Ectodermal cell (in vitro differentiated cells): ENCODE results near the gene ZNF217.
"Not testable (repeated sequence)": the region's sequence is repeated elsewhere in the genome, so short reads cannot be mapped to it uniquely, and the experiment has no call there.

Source experiments
- H3K27ac ChIP-seq: 2 replicates; pipeline ENCODE4 v1.7.0; 2013; ENCODE audit warnings: mild to moderate bottlenecking, low read depth, low read length; ENCODE audit not compliant: insufficient read depth, poor library complexity, severe bottlenecking
- H3K27me3 ChIP-seq: 2 replicates; pipeline ENCODE4 v1.7.0; 2013; ENCODE audit warnings: mild to moderate bottlenecking, low read length; ENCODE audit not compliant: insufficient read depth, control insufficient read depth, poor library complexity, severe bottlenecking
- H3K36me3 ChIP-seq: one replicate; pipeline ENCODE4 v1.7.0; 2013; ENCODE audit warnings: low read length; ENCODE audit not compliant: control insufficient read depth, insufficient read depth
- H3K4me1 ChIP-seq: one replicate; pipeline ENCODE4 v1.7.0; 2013; ENCODE audit warnings: low read length; ENCODE audit not compliant: control insufficient read depth, insufficient read depth
- H3K4me3 ChIP-seq: 2 replicates; pipeline ENCODE4 v1.7.0; 2013; ENCODE audit warnings: low read depth, low read length, control low read depth; ENCODE audit not compliant: insufficient read depth
- H3K9me3 ChIP-seq: 2 replicates; pipeline ENCODE4 v1.7.0; 2013; ENCODE audit warnings: mild to moderate bottlenecking, low read length, moderate library complexity; ENCODE audit not compliant: control insufficient read depth
- WGBS, 2 experiments: methylation state at CpG; one replicate each; pipeline ENCODE4 v1.1.7; 2013; ENCODE audit warnings: missing lambda C conversion rate in 2 of 2; 5-methylcytosine and 5-hydroxymethylcytosine counted together

Gene ZNF217

DNA sequence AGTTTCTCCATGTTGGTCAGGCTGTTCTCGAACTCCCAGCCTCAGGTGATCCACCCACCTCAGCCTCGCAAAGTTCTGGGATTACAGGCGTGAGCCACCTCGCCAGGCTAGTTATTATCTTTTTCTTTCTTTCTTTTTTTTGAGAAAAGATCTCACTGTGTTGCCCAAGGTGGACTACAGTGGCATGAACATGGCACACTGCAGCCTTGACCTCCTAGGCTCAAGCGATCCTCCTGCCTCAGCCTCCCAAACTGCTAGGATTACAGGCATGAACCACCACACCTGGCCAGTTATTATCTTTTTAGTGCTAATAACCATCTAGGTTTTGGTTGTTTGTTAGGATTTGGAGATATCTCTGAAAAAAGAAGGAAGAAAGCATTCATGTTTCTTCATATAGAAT lies 35.8 kb upstream of the ZNF217 start:
- no peak overlapping the region for H3K27ac ChIP-seq
- H3K36me3 ChIP-seq, result no peaks in the 10 kb centered on the region
- H3K4me3 ChIP-seq, result no peak overlapping the region
- no peaks in the 10 kb centered on the region for H3K27me3 ChIP-seq
- H3K4me1 ChIP-seq, result no peaks in the 10 kb centered on the region
- H3K9me3 ChIP-seq, result no peaks in the 10 kb centered on the region
- WGBS, 2 experiments, result 94 to 96% methylated on average over 4 of the region's 5 CpGs

DNA sequence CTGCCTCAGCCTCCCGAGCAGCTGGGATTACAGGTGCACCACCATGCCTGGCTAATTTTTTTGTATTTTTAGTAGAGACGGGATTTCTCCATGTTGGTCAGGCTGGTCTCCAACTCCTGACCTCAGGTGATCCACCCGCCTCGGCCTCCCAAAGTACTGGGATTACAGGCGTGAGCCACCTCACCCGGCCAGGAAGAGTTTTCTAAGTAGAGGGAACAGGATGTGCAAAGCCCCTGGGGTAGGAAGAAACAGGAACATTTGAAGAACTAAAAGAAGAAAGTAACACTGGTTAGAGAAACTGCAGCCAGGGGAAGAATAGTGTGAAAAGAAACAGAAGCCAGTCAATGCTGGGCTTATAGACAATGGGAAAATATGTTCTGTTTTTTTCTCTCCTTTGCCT lies 35.1 kb upstream of the ZNF217 start:
- H3K4me3 ChIP-seq, H3K27me3 ChIP-seq, H3K9me3 ChIP-seq, H3K36me3 ChIP-seq, H3K27ac ChIP-seq, H3K4me1 ChIP-seq: not testable (repeated sequence)
- 92 to 94% methylated on average over 6 of the region's 6 CpGs for WGBS, 2 experiments

- no peaks in the 10 kb centered on the region for H3K36me3 ChIP-seq
- H3K4me1 ChIP-seq, result peaks cover 4% of the 10 kb centered on the region
- 93 to 95% methylated on average over 6 of the region's 6 CpGs for WGBS, 2 experiments
- no peaks in the 10 kb centered on the region for H3K9me3 ChIP-seq
- no peak overlapping the region for H3K27ac ChIP-seq
- H3K27me3 ChIP-seq, result no peaks in the 10 kb centered on the region
- no peak overlapping the region for H3K4me3 ChIP-seq
Observed at GRCh38 chr20:53628076-53628475, 34.4 kb upstream of the ZNF217 start.

DNA sequence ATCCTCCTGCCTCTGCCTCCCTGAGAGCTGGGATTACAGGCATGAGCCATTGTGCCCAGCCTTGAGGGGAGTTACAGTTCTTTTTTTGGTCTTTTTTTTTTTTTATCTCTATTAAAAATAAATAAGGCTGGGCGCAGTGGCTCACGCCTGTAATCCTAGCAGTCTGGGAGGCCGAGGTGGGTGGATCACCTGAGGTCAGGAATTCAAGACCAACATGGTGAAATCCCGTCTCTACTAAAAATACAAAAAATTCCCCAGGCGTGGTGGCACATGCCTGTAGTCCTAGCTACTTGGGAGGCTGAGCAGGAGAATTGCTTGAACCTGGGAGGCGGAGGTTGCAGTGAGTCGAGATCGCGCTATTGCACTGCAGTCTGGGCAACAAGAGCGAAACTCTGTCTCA lies 33.4 kb upstream of the ZNF217 start:
- not testable (repeated sequence) for H3K27me3 ChIP-seq, H3K36me3 ChIP-seq, H3K27ac ChIP-seq, H3K9me3 ChIP-seq, H3K4me3 ChIP-seq, H3K4me1 ChIP-seq
- 92 to 99% methylated on average over 9 to 10 of the region's 10 CpGs for WGBS, 2 experiments

- WGBS, 2 experiments, result 92 to 93% methylated on average over 2 of the region's 2 CpGs
- Histone ChIP-seq H3K4me1 (peaks cover 8% of the 10 kb centered on the region), H3K9me3 (no peaks in the 10 kb centered on the region), H3K4me3 (no peak overlapping the region), H3K27me3 (no peaks in the 10 kb centered on the region), H3K27ac (no peak overlapping the region), H3K36me3 (no peaks in the 10 kb centered on the region)
Observed at GRCh38 chr20:53626584-53626983, 32.9 kb upstream of the ZNF217 start.

DNA sequence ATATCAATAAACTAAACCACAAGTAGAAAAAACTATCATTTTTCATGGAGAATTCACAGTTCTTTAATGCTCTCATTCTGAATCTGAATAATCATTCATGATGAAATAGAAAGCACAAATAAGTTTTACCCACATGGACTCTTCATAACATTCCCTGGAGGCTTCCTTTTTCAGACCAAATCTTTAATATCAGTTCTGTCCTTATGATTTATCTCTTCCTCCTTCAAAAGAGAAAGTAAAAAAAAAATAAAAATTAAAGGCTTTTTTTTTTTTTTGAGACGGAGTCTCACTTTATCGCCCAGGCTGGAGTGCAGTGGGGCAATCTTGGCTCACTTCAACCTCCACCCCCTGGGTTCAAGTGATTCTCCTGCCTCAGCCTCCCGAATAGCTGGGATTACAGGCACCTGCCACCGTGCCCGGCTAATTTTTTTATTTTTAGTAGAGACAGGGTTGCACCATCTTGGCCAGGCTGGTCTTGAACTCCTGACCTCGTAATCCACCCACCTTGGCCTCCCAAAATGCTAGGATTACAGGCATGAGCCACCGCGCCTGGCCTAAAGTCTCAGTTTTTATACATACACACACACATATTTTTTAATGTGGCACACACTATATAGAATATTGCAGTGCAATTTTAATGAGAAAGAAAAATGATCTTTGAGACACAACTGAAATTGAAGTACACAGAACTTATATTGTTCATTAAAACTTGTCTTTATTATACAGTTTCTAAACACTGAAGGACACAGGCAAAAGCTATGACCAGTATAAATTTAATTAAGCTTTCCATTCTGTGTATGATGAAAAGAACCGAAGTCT lies 31.9 kb upstream of the ZNF217 start:
- no peaks in the 10 kb centered on the region for H3K36me3 ChIP-seq
- no peaks in the 10 kb centered on the region for H3K27me3 ChIP-seq
- 92% methylated on average over 9 of the region's 9 CpGs for WGBS, 2 experiments
- no peaks in the 10 kb centered on the region for H3K9me3 ChIP-seq
- no peak overlapping the region for H3K27ac ChIP-seq
- H3K4me1 ChIP-seq, result peaks cover 8% of the 10 kb centered on the region
- H3K4me3 ChIP-seq, result no peak overlapping the region

DNA sequence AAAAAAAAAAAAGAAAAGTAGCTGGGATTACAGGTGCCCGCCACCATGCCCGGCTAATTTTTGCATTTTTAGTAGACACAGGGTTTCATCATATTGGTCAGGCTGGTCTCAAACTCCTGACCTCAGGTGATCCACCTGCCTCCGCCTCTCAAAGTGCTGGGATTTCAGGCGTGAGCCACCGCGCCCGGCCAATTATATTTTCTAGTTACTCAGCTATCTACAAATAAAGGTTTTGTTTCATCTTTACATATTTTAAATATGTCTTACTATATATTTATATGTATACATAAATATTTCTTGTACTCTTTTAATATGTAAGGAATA lies 31.2 kb upstream of the ZNF217 start:
- H3K4me1 ChIP-seq, H3K4me3 ChIP-seq, H3K27ac ChIP-seq, H3K27me3 ChIP-seq, H3K9me3 ChIP-seq, H3K36me3 ChIP-seq: not testable (repeated sequence)
- 78 to 79% methylated on average over 7 of the region's 7 CpGs for WGBS, 2 experiments

GRCh38 chr20:53623454-53624211 lies 30.0 kb upstream of the ZNF217 start:
- H3K4me3 ChIP-seq, result peak overlapping the region; percentile 27
- peak overlapping the region; percentile 84 for H3K27ac ChIP-seq
- no peaks in the 10 kb centered on the region for H3K36me3 ChIP-seq

DNA sequence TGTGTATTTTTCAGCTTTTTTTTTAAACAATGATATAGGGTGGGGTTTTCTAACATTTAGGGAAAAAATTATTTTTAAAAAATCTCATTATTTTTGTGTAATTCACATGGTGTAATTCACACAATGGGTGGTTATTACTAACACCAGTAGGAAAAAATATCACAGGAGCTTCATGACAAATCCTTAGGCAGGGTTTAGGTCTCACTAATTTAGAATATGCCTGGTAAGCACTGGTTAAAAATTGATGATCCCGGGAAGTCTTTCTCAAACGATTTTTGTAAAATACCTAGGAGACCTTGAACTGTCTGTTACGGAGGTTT lies 29.5 kb upstream of the ZNF217 start:
- no peak overlapping the region for H3K27ac ChIP-seq
- H3K27me3 ChIP-seq, result no peaks in the 10 kb centered on the region
- no peaks in the 10 kb centered on the region for H3K36me3 ChIP-seq
- H3K4me1 ChIP-seq, result peaks cover 8% of the 10 kb centered on the region
- H3K4me3 ChIP-seq, result peak overlapping the region; percentile 27
- H3K9me3 ChIP-seq, result no peaks in the 10 kb centered on the region
- WGBS, 2 experiments, result 5% methylated on average over 3 of the region's 3 CpGs

More at GRCh38 chr20:53623454-53624211, 30.0 kb upstream of the ZNF217 start:
- Histone ChIP-seq H3K27me3 (no peaks in the 10 kb centered on the region), H3K4me1 (peaks cover 8% of the 10 kb centered on the region), H3K9me3 (no peaks in the 10 kb centered on the region)
- WGBS, 2 experiments, result 1 to 3% methylated on average over 12 to 13 of the region's 13 CpGs

- H3K4me1 ChIP-seq, result peaks cover 8% of the 10 kb centered on the region
- H3K4me3 ChIP-seq, result no peak overlapping the region
- H3K27ac ChIP-seq, result no peak overlapping the region
- no peaks in the 10 kb centered on the region for H3K36me3 ChIP-seq
- WGBS, 2 experiments, result 73 to 82% methylated on average over 7 of the region's 7 CpGs
- no peaks in the 10 kb centered on the region for H3K27me3 ChIP-seq
- H3K9me3 ChIP-seq, result no peaks in the 10 kb centered on the region
Observed at GRCh38 chr20:53622247-53623133, 28.9 kb upstream of the ZNF217 start.
